BE2C (cell line): ENCODE measurements around the gene FTCD.
A peak's percentile ranks its signal among the peaks of the same experiment; 100 is the strongest.

Experiments used
- DNase-seq: peaks from one replicate; pipeline ENCODE4 v3.0.0-alpha.2; 2020
- H3K27me3 ChIP-seq: fragments of 250-450 bp; sonication (Bioruptor Pico); 2 replicates; pipeline ENCODE4 v1.5.1; 2020; ENCODE audit warnings: mild to moderate bottlenecking
- H3K36me3 ChIP-seq: fragments of 250-450 bp; sonication (Bioruptor Pico); 2 replicates; pipeline ENCODE4 v1.5.1; 2020; ENCODE audit warnings: mild to moderate bottlenecking
- H3K4me1 ChIP-seq: fragments of 250-450 bp; sonication (Bioruptor Pico); 2 replicates; pipeline ENCODE4 v1.5.1; 2020
- H3K4me3 ChIP-seq: 2 replicates; pipeline ENCODE4 v1.5.1; 2011; ENCODE audit warnings: low read depth, low read length
- H3K9me3 ChIP-seq: fragments of 250-450 bp; sonication (Bioruptor Pico); 2 replicates; pipeline ENCODE4 v1.5.1; 2020
- CTCF ChIP-seq: IDR thresholded peaks from 2 replicates; pipeline ENCODE4 v1.5.1; 2012; ENCODE audit warnings: mild to moderate bottlenecking, low read depth, low read length

The FTCD gene

GRCh38 chr21:46159390-46159789 is 4.0 kb upstream of the FTCD start:
- H3K9me3 ChIP-seq = no peaks in the 10 kb centered on the region
- H3K36me3 ChIP-seq = no peaks in the 10 kb centered on the region
- H3K4me3 ChIP-seq = no peak overlapping the region
- TF ChIP-seq CTCF = no peak
- no peak for DNase-seq
- no peaks in the 10 kb centered on the region for H3K27me3 ChIP-seq
- no peaks in the 10 kb centered on the region for H3K4me1 ChIP-seq

- DNase-seq = no peak
- Histone ChIP-seq H3K36me3 (no peaks in the 10 kb centered on the region), H3K4me3 (no peak overlapping the region), H3K9me3 (no peaks in the 10 kb centered on the region), H3K4me1 (no peaks in the 10 kb centered on the region), H3K27me3 (no peaks in the 10 kb centered on the region)
- no peak for TF ChIP-seq CTCF
These were observed 3.4 kb upstream of the FTCD start for GRCh38 chr21:46158666-46159300.

GRCh38 chr21:46157987-46158451 is 2.6 kb upstream of the FTCD start:
- Histone ChIP-seq H3K36me3 (no peaks in the 10 kb centered on the region), H3K27me3 (no peaks in the 10 kb centered on the region), H3K4me3 (no peak overlapping the region), H3K4me1 (peaks cover 4% of the 10 kb centered on the region), H3K9me3 (no peaks in the 10 kb centered on the region)
- TF ChIP-seq CTCF = no peak
- DNase-seq = no peak

GRCh38 chr21:46157396-46157986 is 2.1 kb upstream of the FTCD start:
- Histone ChIP-seq H3K36me3 (no peaks in the 10 kb centered on the region), H3K27me3 (no peaks in the 10 kb centered on the region), H3K4me3 (no peak overlapping the region), H3K9me3 (no peaks in the 10 kb centered on the region), H3K4me1 (peaks cover 4% of the 10 kb centered on the region)
- no peak for TF ChIP-seq CTCF
- DNase-seq = peak; percentile 9

GRCh38 chr21:46156678-46157077 is 1.3 kb upstream of the FTCD start:
- DNase-seq = no peak
- Histone ChIP-seq H3K36me3 (no peaks in the 10 kb centered on the region), H3K4me3 (no peak overlapping the region), H3K27me3 (no peaks in the 10 kb centered on the region), H3K9me3 (no peaks in the 10 kb centered on the region), H3K4me1 (peaks cover 4% of the 10 kb centered on the region)
- no peak for TF ChIP-seq CTCF

GRCh38 chr21:46156378-46156645 is 933 bp upstream of the FTCD start:
- Histone ChIP-seq H3K27me3 (no peaks in the 10 kb centered on the region), H3K4me3 (no peak overlapping the region), H3K4me1 (peaks cover 4% of the 10 kb centered on the region), H3K36me3 (no peaks in the 10 kb centered on the region), H3K9me3 (no peaks in the 10 kb centered on the region)
- TF ChIP-seq CTCF = no peak
- no peak for DNase-seq
